ENCODE data around the gene HSPB8.

Gene HSPB8

GRCh38 chr12:119229837-119230236 lies 51.1 kb downstream of the HSPB8 start:
- no peak for DNase-seq (ENCODE audit: low read depth)
- TF ChIP-seq CTCF (IDR thresholded peaks at IDR 0.05; ENCODE audit: control insufficient read depth, insufficient read depth, low read depth, low read length, missing control alignments), result no peak
- H3K4me3 ChIP-seq (ENCODE audit: control insufficient read depth, low read depth, low read length), result no peak overlapping the region

GRCh38 chr12:119230807-119231206 lies 52.1 kb downstream of the HSPB8 start:
- no peak for TF ChIP-seq CTCF (IDR thresholded peaks at IDR 0.05; ENCODE audit: control insufficient read depth, insufficient read depth, low read depth, low read length, missing control alignments)
- H3K4me3 ChIP-seq (ENCODE audit: control insufficient read depth, low read depth, low read length), result no peak overlapping the region
- no peak for DNase-seq (ENCODE audit: low read depth)

DNA sequence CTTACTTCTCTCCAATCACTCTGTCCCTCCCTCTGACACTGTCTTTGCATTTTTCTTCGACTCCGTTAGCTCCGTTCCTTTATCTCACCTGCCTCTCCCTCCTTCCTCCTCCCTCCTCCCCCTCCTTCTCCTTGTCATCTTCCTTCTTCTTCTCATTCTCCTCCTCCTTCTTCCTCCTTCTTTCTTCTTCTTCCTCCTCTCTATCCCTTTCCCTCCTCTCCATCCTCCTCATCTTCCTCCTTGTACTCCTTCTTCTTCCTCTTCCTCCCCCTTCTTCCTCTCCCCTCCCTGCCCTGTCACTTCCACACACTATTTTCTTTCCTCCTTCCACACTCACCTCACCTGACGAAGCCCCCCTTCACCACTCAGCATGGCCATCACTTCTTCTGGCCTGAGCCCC lies 53.0 kb downstream of the HSPB8 start:
- TF ChIP-seq CTCF (IDR thresholded peaks at IDR 0.05; ENCODE audit: control insufficient read depth, insufficient read depth, low read depth, low read length, missing control alignments), result no peak
- no peak overlapping the region for H3K4me3 ChIP-seq (ENCODE audit: control insufficient read depth, low read depth, low read length)
- DNase-seq (ENCODE audit: low read depth), result no peak

GRCh38 chr12:119235197-119235751 lies 56.5 kb downstream of the HSPB8 start:
- no peak for TF ChIP-seq CTCF (IDR thresholded peaks at IDR 0.05; ENCODE audit: control insufficient read depth, insufficient read depth, low read depth, low read length, missing control alignments)
- H3K4me3 ChIP-seq (ENCODE audit: control insufficient read depth, low read depth, low read length), result no peak overlapping the region
- no peak for DNase-seq (ENCODE audit: low read depth)

DNA sequence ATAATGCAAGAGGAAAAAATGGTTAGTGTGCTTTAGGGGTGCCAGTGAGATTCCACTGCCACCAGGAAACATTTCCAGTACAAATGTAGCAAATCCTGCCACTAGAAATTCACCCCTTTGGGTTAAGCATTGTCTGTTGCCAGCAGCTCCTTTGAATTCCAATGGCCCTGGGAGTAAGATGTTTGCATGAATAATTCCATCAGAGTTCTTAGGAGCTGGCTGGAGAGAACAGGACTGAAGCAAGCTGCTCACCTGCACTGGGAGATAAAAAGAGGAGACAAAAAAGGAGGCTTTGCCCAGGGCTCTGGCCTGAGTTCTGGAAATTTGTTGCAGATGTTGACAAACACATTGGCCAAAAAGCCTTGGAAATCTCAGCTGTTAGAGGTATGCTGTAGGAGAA lies 57.6 kb downstream of the HSPB8 start:
- TF ChIP-seq CTCF (IDR thresholded peaks at IDR 0.05; ENCODE audit: control insufficient read depth, insufficient read depth, low read depth, low read length, missing control alignments), result no peak
- DNase-seq (ENCODE audit: low read depth), result no peak
- H3K4me3 ChIP-seq (ENCODE audit: control insufficient read depth, low read depth, low read length), result no peak overlapping the region

DNA sequence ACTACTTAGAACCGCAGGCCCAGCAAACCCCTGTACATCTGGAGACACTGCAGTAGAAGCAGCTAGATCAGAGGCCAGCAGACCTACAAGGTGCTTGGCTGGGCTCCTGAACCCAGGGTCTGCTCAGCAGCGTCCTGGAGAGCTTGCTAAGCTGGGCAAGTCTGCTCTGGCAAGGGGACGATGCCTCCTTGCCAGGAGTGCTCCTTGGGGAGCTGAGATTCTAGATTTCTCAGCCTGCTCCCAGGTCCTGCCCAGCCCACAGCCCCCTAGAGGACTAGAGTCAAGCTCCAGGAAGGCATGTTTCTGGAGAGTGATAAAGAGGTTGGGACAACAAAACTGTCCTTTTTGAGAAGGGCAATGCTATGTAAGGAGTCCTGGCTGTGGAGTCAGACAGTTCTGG lies 60.3 kb downstream of the HSPB8 start:
- no peak for DNase-seq (ENCODE audit: low read depth)
- TF ChIP-seq CTCF (IDR thresholded peaks at IDR 0.05; ENCODE audit: control insufficient read depth, insufficient read depth, low read depth, low read length, missing control alignments), result no peak

DNA sequence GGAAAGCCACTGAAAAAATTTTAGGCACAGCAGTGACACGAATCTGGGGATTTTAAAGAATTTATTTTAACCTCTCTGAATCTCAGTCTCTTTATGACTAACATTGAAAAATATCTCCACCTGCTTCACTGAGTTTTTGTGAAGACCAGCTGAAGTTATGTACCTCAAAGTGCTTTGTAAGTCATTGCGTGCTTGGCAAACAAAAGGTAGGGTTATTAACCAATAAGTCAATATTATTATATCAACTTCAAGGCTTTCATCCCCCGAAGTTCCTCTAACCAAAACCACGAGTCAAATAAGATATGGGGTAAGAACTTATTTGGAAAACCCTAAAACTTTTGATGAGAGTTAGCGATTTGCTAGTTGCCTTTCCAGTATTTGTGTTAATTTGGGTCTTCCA lies 62.3 kb downstream of the HSPB8 start:
- no peak overlapping the region for H3K4me3 ChIP-seq (ENCODE audit: control insufficient read depth, low read depth, low read length)
- TF ChIP-seq CTCF (IDR thresholded peaks at IDR 0.05; ENCODE audit: control insufficient read depth, insufficient read depth, low read depth, low read length, missing control alignments), result no peak
- DNase-seq (ENCODE audit: low read depth), result no peak

More for the DNA sequence above, 60.3 kb downstream of the HSPB8 start:
- H3K4me3 ChIP-seq (ENCODE audit: control insufficient read depth, low read depth, low read length), result no peak overlapping the region
